Raji (cell line): ENCODE results near the gene ZBED2.

Experiments used
- POLR2A ChIP-seq: IDR thresholded peaks from 2 replicates; pipeline ENCODE4 v1.6.1; 2011; ENCODE audit warnings: low read depth, low read length, control low read depth; ENCODE audit not compliant: insufficient read depth

ZBED2 gene

GRCh38 chr3:111608383-111608782 lies 13.2 kb upstream of the ZBED2 start:
- TF ChIP-seq POLR2A = no peak

DNA sequence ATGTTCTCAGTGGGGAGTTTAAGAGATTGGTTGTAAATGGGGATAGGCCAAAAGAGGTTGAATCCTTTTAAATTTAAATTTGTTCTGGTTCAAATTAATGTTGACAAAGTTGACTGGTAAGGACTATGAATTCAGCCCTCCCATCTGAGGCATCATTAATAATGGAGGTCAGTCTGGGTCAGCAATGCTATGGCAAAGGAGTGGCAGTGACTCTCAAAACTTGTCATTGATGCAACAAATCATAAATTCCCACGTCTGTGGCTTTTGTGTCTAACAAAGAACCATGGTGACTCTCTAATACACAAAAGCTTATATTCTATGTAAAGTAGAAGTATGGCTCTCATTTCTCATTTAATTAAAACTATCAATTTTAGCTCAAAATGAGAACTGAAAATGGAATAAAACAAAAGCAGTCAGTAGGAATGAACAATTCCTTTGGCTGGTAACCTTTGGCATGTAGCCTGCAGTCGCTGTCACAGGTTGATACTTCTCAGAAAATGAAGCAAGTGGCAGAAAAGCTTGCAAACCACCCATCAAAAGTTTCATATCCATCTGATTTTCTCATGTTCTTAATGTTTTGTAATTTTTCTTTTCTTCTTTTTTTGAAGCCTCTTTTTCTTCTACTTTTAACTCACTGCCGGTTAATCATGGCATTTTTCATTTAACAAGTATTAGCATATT lies 12.2 kb upstream of the ZBED2 start:
- TF ChIP-seq POLR2A = no peak

- no peak for TF ChIP-seq POLR2A
These were observed 10.3 kb upstream of the ZBED2 start for GRCh38 chr3:111605493-111605892.

DNA sequence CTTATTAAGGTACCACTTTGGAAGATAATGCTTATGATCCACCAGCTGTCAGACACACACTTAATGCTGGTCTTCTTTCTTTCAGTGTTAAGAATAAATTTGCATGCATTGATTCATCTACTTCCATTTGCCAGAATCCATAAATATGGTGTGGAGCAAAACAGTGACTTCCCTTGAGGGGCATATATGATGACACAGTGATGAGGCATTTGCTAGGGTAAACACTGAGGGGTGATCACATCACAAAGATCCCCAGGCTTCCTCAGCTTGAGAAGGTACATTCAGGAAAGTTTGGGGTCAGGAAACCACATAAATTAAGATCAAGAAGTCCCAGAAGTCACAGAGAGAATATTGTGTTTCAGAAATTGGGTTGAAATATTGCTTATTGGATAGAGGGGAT lies 9.9 kb upstream of the ZBED2 start:
- TF ChIP-seq POLR2A = no peak

DNA sequence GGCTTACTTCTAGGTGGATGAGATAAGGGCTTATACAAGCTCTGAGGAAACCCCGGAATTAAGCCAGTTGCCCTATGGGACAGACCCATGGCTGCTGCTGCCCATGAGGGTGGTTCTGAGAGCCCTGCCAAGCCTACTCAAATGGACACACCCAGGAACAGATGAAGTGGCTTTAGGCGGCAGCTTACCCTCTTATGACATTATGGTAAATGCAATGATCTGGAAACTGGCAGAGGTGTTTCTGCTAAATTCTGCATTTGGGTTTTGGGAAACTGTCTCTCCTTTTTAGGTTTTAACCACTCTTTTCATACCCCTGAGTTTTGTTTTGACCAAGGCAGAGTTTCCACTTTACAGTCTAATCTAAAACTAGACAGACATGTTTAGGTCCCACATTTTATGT lies 9.0 kb upstream of the ZBED2 start:
- no peak for TF ChIP-seq POLR2A

GRCh38 chr3:111603679-111604078 lies 8.5 kb upstream of the ZBED2 start:
- TF ChIP-seq POLR2A = no peak

- TF ChIP-seq POLR2A = no peak
These were observed 6.7 kb upstream of the ZBED2 start for GRCh38 chr3:111601810-111602209.

DNA sequence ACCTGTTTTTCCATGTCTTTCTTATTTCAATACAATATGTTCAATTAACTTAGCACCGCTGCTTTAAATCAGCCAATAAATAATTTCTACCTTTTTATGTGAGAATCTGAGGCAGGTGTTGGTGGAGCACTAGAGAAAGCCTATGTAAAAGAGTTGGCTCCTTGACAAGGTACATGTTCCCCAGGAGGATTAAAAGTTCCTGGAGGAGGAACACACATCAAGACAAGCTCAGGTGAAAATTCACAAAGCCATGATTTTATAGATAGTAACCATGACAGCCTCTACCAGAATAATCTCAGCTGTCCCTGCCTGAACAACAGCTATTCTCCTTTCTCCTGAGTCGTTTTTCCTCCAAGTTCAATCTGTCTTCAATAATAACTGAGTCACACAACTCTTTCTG lies 3.4 kb upstream of the ZBED2 start:
- no peak for TF ChIP-seq POLR2A

- no peak for TF ChIP-seq POLR2A
These were observed 3.0 kb upstream of the ZBED2 start for GRCh38 chr3:111598139-111598538.

- no peak for TF ChIP-seq POLR2A
These were observed 1.2 kb upstream of the ZBED2 start for GRCh38 chr3:111596328-111596727.

DNA sequence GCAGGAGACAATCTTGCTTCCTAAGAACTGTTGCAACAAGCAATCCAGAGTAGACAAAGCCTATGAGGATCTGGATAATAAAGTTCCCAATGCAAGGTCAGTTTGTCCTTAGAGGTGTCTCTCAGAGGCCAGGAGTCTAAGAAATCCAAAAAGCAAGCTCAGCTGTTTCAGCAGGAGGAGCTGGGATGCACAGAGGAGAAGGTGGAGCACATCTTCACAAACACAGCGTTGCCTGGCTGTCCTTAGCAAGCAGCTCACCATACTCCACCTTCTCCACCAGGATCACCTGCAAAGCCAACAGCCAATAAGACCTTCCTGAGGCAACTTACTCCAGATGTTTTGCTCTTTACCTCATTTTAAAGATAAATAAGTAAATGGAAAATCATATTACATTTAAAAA lies 365 bp downstream of the ZBED2 start:
- no peak for TF ChIP-seq POLR2A

DNA sequence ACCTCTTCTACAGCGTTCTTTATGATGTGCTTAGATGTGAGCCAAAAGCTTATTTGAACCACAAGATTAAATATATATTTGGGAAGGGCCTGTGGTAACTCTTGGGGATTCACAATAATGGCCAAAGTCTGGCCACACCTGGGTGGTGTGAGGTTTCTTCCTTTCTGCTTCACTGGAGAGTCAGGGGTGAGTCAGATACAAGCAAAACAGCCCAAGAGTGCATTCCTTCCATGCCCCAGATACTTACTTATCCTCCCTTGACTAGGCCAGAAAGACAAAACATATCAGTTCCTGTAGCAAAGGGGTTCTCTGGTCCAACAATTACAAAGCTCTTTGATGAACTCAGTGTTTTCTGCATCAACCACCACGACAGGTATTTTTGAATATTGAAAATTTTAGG lies 941 bp downstream of the ZBED2 start:
- TF ChIP-seq POLR2A = no peak

GRCh38 chr3:111593666-111594065 lies 1.5 kb downstream of the ZBED2 start:
- TF ChIP-seq POLR2A = no peak

GRCh38 chr3:111592936-111593335 lies 2.2 kb downstream of the ZBED2 start:
- 0 out of 2 replicates have a peak, but pooled peaks have one; percentile 12 for TF ChIP-seq POLR2A

DNA sequence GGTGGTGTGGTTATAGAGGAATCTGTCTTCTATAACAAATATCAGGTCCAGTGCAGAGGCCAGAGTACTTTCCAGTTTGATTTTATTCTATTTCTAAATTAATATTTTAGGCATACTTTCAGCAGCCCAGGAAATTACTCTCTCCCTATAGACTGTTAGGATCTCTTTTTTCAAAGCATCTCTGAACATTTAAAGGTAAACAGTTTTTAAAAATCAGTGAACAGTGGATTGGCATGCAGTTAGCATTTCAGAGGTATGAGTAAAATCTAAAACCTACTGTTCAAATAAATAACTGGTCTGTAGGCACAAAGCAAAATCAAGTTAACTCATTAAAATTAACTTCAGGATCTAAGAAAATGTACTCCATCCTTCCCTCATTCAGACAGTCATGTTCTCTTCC lies 3.0 kb downstream of the ZBED2 start:
- no peak for TF ChIP-seq POLR2A

DNA sequence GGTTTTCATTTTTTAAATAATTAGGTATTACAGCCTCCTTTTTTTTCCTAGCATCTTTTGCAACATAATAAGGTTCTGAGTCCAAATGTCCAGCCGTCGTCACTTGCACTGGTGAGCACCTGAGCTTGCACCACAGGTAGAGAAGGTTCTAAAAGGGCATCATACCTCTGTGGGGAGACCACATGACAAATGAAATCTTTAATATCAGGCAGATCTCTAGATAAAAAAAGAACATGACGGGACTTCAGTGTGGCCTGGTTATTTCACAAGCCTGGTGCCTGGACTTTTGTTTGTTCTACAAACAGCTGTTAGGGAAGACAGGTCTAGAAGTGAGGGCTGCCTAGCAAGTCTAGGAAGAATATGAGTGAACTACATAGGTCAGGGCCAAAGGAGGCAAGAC lies 3.6 kb downstream of the ZBED2 start:
- TF ChIP-seq POLR2A = no peak

DNA sequence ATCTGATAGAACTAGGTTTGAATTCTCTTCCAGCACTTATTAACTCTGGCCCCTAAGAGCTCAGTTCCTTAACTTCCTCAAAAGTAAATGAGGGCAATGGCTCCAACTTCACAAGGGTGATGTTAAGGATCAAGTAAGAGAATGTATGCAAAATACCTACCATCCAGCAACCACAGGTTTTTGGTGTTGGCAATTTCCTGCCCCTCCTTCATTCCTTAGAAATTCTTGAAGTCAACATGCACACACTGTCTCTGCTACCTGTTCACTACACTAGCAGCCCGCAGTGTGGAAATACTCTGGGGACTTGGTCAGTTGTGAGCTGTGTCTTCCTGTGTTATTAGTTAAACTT lies 5.0 kb downstream of the ZBED2 start:
- TF ChIP-seq POLR2A = no peak
